SK-N-SH treated with all-trans-retinoic acid at 6 μM for 48 hours (cell line): ENCODE data around the gene FAM241B.

Experiments used
- ATAC-seq: fragments of 200-7000 bp; cut with Tn5 transposase; 3 replicates; pipeline ENCODE4 v1.9.1; 2020; ENCODE audit warnings: mild to moderate bottlenecking, moderate library complexity
- ARNTL ChIP-seq: fragments of 450-650 bp; formaldehyde crosslinking; IDR thresholded peaks from 2 replicates; pipeline ENCODE4 v1.5.0; 2020; ENCODE audit warnings: low read depth, mild to moderate bottlenecking, moderate library complexity, borderline replicate concordance
- BACH2 ChIP-seq: fragments of 250-450 bp; sonication (Bioruptor Pico); IDR thresholded peaks from 2 replicates; pipeline ENCODE4 v1.9.0; 2021; ENCODE audit warnings: mild to moderate bottlenecking, borderline replicate concordance
- CREB5 ChIP-seq: fragments of 250-450 bp; sonication (Bioruptor Pico); IDR thresholded peaks from 2 replicates; pipeline ENCODE4 v1.5.1; 2020; ENCODE audit warnings: low read depth, mild to moderate bottlenecking, moderate library complexity
- CSDC2 ChIP-seq: fragments of 250-450 bp; sonication (Bioruptor Pico); IDR thresholded peaks from 2 replicates; pipeline ENCODE4 v1.5.0; 2020; ENCODE audit warnings: mild to moderate bottlenecking, moderate library complexity
- ESRRG ChIP-seq: fragments of 250-450 bp; sonication (Bioruptor Pico); IDR thresholded peaks from 2 replicates; pipeline ENCODE4 v1.6.1; 2021; ENCODE audit warnings: mild to moderate bottlenecking
- GLIS3 ChIP-seq: fragments of 250-450 bp; sonication (Bioruptor Pico); IDR thresholded peaks from 2 replicates; pipeline ENCODE4 v1.5.0; 2020; ENCODE audit warnings: mild to moderate bottlenecking, moderate library complexity
- ISL1 ChIP-seq: fragments of 250-450 bp; sonication (Bioruptor Pico); IDR thresholded peaks from 2 replicates; pipeline ENCODE4 v2.1.2; 2022; ENCODE audit warnings: mild to moderate bottlenecking, moderate library complexity
- OSR1 ChIP-seq: fragments of 250-450 bp; sonication (Bioruptor Pico); IDR thresholded peaks from 2 replicates; pipeline ENCODE4 v1.8.0; 2022; ENCODE audit warnings: moderate library complexity, mild to moderate bottlenecking, inconsistent platforms
- PATZ1 ChIP-seq: fragments of 250-450 bp; sonication (Bioruptor Pico); IDR thresholded peaks from 2 replicates; pipeline ENCODE4 v1.8.0; 2020; ENCODE audit warnings: mild to moderate bottlenecking, moderate library complexity, borderline replicate concordance
- POU6F1 ChIP-seq: fragments of 250-450 bp; sonication (Bioruptor Pico); IDR thresholded peaks from 2 replicates; pipeline ENCODE4 v1.8.0; 2021; ENCODE audit warnings: low read depth, mild to moderate bottlenecking, moderate library complexity, borderline replicate concordance
- PPARA ChIP-seq: fragments of 250-450 bp; sonication (Bioruptor Pico); IDR thresholded peaks from 2 replicates; pipeline ENCODE4 v1.5.0; 2020; ENCODE audit warnings: mild to moderate bottlenecking, borderline replicate concordance
- RARB ChIP-seq: fragments of 250-450 bp; sonication (Bioruptor Pico); IDR thresholded peaks from 2 replicates; pipeline ENCODE4 v1.8.0; 2021; ENCODE audit warnings: mild to moderate bottlenecking, moderate library complexity
- SNAI2 ChIP-seq: fragments of 250-450 bp; sonication (Bioruptor Pico); IDR thresholded peaks from 2 replicates; pipeline ENCODE4 v1.5.0; 2020; ENCODE audit warnings: mild to moderate bottlenecking, moderate library complexity
- TCF4 ChIP-seq: fragments of 250-450 bp; sonication (Bioruptor Pico); IDR thresholded peaks from 2 replicates; pipeline ENCODE4 v1.8.0; 2021; ENCODE audit warnings: mild to moderate bottlenecking, moderate library complexity, borderline replicate concordance
- TOX ChIP-seq: fragments of 250-450 bp; sonication (Bioruptor Pico); IDR thresholded peaks from 2 replicates; pipeline ENCODE4 v1.8.0; 2021; ENCODE audit warnings: mild to moderate bottlenecking, moderate library complexity, borderline replicate concordance
- ZC3H10 ChIP-seq: fragments of 250-450 bp; sonication (Bioruptor Pico); IDR thresholded peaks from 2 replicates; pipeline ENCODE4 v1.5.1; 2021; ENCODE audit warnings: mild to moderate bottlenecking, moderate library complexity
- ZFP3 ChIP-seq: fragments of 250-450 bp; sonication (Bioruptor Pico); IDR thresholded peaks from 2 replicates; pipeline ENCODE4 v1.5.0; 2020; ENCODE audit warnings: mild to moderate bottlenecking, moderate library complexity
- ZFP30 ChIP-seq: fragments of 450-650 bp; formaldehyde crosslinking; IDR thresholded peaks from 2 replicates; pipeline ENCODE4 v1.5.0; 2022; ENCODE audit warnings: mild to moderate bottlenecking, moderate library complexity
- ZNF565 ChIP-seq: fragments of 450-650 bp; formaldehyde crosslinking; conservative IDR thresholded peaks from 2 replicates; pipeline ENCODE4 v1.5.0; 2020; ENCODE audit warnings: low read depth, mild to moderate bottlenecking, moderate library complexity
- ZNF70 ChIP-seq: fragments of 450-650 bp; formaldehyde crosslinking; IDR thresholded peaks from 2 replicates; pipeline ENCODE4 v1.5.0; 2020; ENCODE audit warnings: mild to moderate bottlenecking, moderate library complexity
- ZNF8 ChIP-seq: fragments of 450-650 bp; formaldehyde crosslinking; IDR thresholded peaks from 2 replicates; pipeline ENCODE4 v1.5.0; 2020; ENCODE audit warnings: mild to moderate bottlenecking, moderate library complexity
- TF ChIP-seq, protein P1 (sequence below): fragments of 250-450 bp; sonication (Bioruptor Pico); IDR thresholded peaks from 2 replicates; pipeline ENCODE4 v1.5.1; 2021; ENCODE audit warnings: mild to moderate bottlenecking, moderate library complexity
- TF ChIP-seq, protein P2 (sequence below): fragments of 250-450 bp; sonication (Bioruptor Pico); IDR thresholded peaks from 2 replicates; pipeline ENCODE4 v1.5.0; 2020; ENCODE audit warnings: mild to moderate bottlenecking, moderate library complexity

Gene FAM241B

DNA sequence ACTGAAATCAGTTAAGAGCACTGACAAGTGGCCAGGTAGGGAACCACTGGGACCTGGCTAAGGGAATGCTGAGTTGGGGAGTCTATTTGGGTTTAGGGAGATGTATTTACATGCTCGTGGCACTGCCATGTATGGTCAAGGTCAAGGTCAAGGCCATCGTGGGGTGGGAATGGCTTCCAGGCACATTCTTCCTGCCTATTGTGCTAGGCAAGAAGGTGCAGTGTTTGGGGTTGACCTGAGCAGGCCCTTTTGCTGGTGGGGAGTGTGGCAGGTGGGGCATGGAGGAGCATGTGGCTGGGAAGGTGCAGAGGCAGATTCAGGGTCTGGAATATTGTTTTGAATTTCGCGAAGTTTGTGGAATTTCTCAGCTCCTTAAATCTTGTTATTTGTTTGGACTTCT lies 17.8 kb downstream of the FAM241B start:
- TF ChIP-seq ZC3H10 (CRISPR knock-in tag) (no peak), CREB5 (CRISPR knock-in tag) (no peak), RARB (CRISPR knock-in tag) (no peak), BACH2 (CRISPR knock-in tag) (no peak), TOX (CRISPR knock-in tag) (no peak), ARNTL (CRISPR knock-in tag) (no peak), ZNF70 (CRISPR knock-in tag) (no peak), ZNF565 (no peak), ZFP3 (CRISPR knock-in tag) (no peak), ISL1 (CRISPR knock-in tag) (no peak), PPARA (CRISPR knock-in tag) (no peak), GLIS3 (CRISPR knock-in tag) (no peak), ZFP30 (CRISPR knock-in tag) (no peak), ZNF8 (CRISPR knock-in tag) (no peak), POU6F1 (CRISPR knock-in tag) (no peak), PATZ1 (CRISPR knock-in tag) (no peak), ESRRG (no peak), OSR1 (CRISPR knock-in tag) (no peak)
- TF ChIP-seq, protein P1, sequence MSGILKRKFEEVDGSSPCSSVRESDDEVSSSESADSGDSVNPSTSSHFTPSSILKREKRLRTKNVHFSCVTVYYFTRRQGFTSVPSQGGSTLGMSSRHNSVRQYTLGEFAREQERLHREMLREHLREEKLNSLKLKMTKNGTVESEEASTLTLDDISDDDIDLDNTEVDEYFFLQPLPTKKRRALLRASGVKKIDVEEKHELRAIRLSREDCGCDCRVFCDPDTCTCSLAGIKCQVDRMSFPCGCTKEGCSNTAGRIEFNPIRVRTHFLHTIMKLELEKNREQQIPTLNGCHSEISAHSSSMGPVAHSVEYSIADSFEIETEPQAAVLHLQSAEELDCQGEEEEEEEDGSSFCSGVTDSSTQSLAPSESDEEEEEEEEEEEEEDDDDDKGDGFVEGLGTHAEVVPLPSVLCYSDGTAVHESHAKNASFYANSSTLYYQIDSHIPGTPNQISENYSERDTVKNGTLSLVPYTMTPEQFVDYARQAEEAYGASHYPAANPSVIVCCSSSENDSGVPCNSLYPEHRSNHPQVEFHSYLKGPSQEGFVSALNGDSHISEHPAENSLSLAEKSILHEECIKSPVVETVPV, result no peak
- TF ChIP-seq, protein P2, sequence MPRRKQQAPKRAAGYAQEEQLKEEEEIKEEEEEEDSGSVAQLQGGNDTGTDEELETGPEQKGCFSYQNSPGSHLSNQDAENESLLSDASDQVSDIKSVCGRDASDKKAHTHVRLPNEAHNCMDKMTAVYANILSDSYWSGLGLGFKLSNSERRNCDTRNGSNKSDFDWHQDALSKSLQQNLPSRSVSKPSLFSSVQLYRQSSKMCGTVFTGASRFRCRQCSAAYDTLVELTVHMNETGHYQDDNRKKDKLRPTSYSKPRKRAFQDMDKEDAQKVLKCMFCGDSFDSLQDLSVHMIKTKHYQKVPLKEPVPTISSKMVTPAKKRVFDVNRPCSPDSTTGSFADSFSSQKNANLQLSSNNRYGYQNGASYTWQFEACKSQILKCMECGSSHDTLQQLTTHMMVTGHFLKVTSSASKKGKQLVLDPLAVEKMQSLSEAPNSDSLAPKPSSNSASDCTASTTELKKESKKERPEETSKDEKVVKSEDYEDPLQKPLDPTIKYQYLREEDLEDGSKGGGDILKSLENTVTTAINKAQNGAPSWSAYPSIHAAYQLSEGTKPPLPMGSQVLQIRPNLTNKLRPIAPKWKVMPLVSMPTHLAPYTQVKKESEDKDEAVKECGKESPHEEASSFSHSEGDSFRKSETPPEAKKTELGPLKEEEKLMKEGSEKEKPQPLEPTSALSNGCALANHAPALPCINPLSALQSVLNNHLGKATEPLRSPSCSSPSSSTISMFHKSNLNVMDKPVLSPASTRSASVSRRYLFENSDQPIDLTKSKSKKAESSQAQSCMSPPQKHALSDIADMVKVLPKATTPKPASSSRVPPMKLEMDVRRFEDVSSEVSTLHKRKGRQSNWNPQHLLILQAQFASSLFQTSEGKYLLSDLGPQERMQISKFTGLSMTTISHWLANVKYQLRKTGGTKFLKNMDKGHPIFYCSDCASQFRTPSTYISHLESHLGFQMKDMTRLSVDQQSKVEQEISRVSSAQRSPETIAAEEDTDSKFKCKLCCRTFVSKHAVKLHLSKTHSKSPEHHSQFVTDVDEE, result no peak
- ATAC-seq, result no peak

DNA sequence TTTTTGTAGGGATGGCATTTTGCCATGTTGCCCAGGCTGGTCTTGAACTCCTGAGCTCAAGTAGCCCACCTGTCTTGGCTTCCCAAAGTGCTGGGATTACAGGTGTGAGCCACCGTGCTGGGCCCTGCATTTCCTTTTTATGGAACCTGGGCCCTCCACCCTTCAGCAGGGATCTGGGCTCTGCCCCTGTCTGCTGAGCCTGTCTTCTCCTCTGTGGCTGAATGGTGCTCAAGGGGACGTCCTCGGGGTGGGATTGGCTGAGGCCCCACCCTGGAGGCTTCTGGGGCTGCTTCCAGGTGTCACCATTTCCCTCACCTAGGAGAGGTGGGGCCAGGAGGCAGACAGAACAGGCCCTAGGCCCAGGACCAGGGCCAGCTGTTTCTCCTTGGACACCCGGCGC lies 18.4 kb downstream of the FAM241B start:
- no peak for ATAC-seq
- TF ChIP-seq ESRRG (no peak), RARB (CRISPR knock-in tag) (no peak), ISL1 (CRISPR knock-in tag) (no peak), CSDC2 (CRISPR knock-in tag) (no peak), PPARA (CRISPR knock-in tag) (no peak), ZNF70 (CRISPR knock-in tag) (no peak), GLIS3 (CRISPR knock-in tag) (no peak), ZFP30 (CRISPR knock-in tag) (no peak), TCF4 (CRISPR knock-in tag) (no peak), ARNTL (CRISPR knock-in tag) (no peak), SNAI2 (CRISPR knock-in tag) (no peak), ZFP3 (CRISPR knock-in tag) (no peak), BACH2 (CRISPR knock-in tag) (no peak), PATZ1 (CRISPR knock-in tag) (no peak), TOX (CRISPR knock-in tag) (no peak), ZC3H10 (CRISPR knock-in tag) (no peak), ZNF565 (no peak), CREB5 (CRISPR knock-in tag) (no peak)
- TF ChIP-seq, protein P2, result no peak
